H9 (cell line): ENCODE results near the gene STXBP6. TPM values are rescaled to one million over a fixed set of nuclear protein-coding genes. Genes with fewer than 3 reads are reported as not detected.
A peak's percentile ranks its signal among the peaks of the same experiment; 100 is the strongest.

Experiments
- DNase-seq: peaks from one replicate; pipeline ENCODE4 v3.0.0-alpha.2; 2017
- H2AFZ ChIP-seq: one replicate; pipeline ENCODE4 v1.6.1; 2013; ENCODE audit warnings: mild to moderate bottlenecking, low read length, control low read depth, moderate library complexity
- H2AK5ac ChIP-seq: 2 replicates; pipeline ENCODE4 v1.6.1; 2013; ENCODE audit warnings: low read length, control low read depth, mixed read lengths; ENCODE audit not compliant: insufficient read length
- H2BK120ac ChIP-seq: one replicate; pipeline ENCODE4 v1.6.1; 2013; ENCODE audit warnings: low read depth, mild to moderate bottlenecking, low read length, control low read depth, inconsistent platforms; ENCODE audit not compliant: poor library complexity, severe bottlenecking
- H2BK12ac ChIP-seq: 2 replicates; pipeline ENCODE4 v1.6.1; 2013; ENCODE audit warnings: low read length, control low read depth, mixed read lengths, low read depth; ENCODE audit not compliant: insufficient read length
- H2BK15ac ChIP-seq: 2 replicates; pipeline ENCODE4 v1.6.1; 2013; ENCODE audit warnings: low read depth, low read length, control low read depth
- H2BK20ac ChIP-seq: one replicate; pipeline ENCODE4 v1.6.1; 2013; ENCODE audit warnings: low read depth, mild to moderate bottlenecking, low read length, control low read depth, inconsistent platforms; ENCODE audit not compliant: poor library complexity, severe bottlenecking
- H2BK5ac ChIP-seq: 2 replicates; pipeline ENCODE4 v1.6.1; 2013; ENCODE audit warnings: low read length, control low read depth, mixed read lengths; ENCODE audit not compliant: insufficient read length
- H3K14ac ChIP-seq: 2 replicates; pipeline ENCODE4 v1.6.1; 2013; ENCODE audit warnings: low read length, control low read depth; ENCODE audit not compliant: insufficient read depth
- H3K18ac ChIP-seq: 2 replicates; pipeline ENCODE4 v1.6.1; 2013; ENCODE audit warnings: low read depth, mild to moderate bottlenecking, mixed read lengths, low read length, control low read depth; ENCODE audit not compliant: insufficient read length
- H3K23ac ChIP-seq: 2 replicates; pipeline ENCODE4 v1.6.1; 2013; ENCODE audit warnings: low read length, control low read depth, mixed read lengths, low read depth; ENCODE audit not compliant: insufficient read length
- H3K23me2 ChIP-seq: 2 replicates; pipeline ENCODE4 v1.6.1; 2013; ENCODE audit warnings: low read depth, mild to moderate bottlenecking, mixed read lengths, low read length, control low read depth; ENCODE audit not compliant: insufficient read length, poor library complexity, severe bottlenecking
- H3K27ac ChIP-seq: 2 replicates; pipeline ENCODE4 v1.5.1; 2013; ENCODE audit warnings: low read length, control low read depth, mixed read lengths, low read depth; ENCODE audit not compliant: insufficient read length
- H3K27me3 ChIP-seq: 2 replicates; pipeline ENCODE4 v1.6.1; 2013; ENCODE audit warnings: low read length, control low read depth, inconsistent platforms; ENCODE audit not compliant: insufficient read depth
- H3K4ac ChIP-seq: 2 replicates; pipeline ENCODE4 v1.6.1; 2013; ENCODE audit warnings: low read depth, mild to moderate bottlenecking, control low read depth, inconsistent platforms, low read length, moderate library complexity
- H3K4me1 ChIP-seq: 2 replicates; pipeline ENCODE4 v1.6.1; 2013; ENCODE audit warnings: low read length, control low read depth, inconsistent platforms; ENCODE audit not compliant: insufficient read depth
- H3K4me2 ChIP-seq: 2 replicates; pipeline ENCODE4 v1.6.1; 2013; ENCODE audit warnings: low read length, control low read depth, mixed read lengths; ENCODE audit not compliant: insufficient read length, insufficient read depth
- H3K56ac ChIP-seq: 2 replicates; pipeline ENCODE4 v1.6.1; 2013; ENCODE audit warnings: low read depth, mild to moderate bottlenecking, mixed read lengths, low read length, control low read depth; ENCODE audit not compliant: insufficient read length
- H3K79me1 ChIP-seq: 2 replicates; pipeline ENCODE4 v1.6.1; 2013; ENCODE audit warnings: low read depth, mild to moderate bottlenecking, moderate library complexity, low read length, control low read depth, inconsistent platforms; ENCODE audit not compliant: insufficient read depth, poor library complexity, severe bottlenecking
- H3K79me2 ChIP-seq: 2 replicates; pipeline ENCODE4 v1.6.1; 2013; ENCODE audit warnings: low read length, control low read depth, inconsistent platforms; ENCODE audit not compliant: insufficient read depth
- H3K9ac ChIP-seq: 2 replicates; pipeline ENCODE4 v1.6.1; 2013; ENCODE audit warnings: low read length, control low read depth, mixed read lengths; ENCODE audit not compliant: insufficient read length; ENCODE audit errors: extremely low read depth
- H3K9me3 ChIP-seq: one replicate; pipeline ENCODE4 v1.6.1; 2013; ENCODE audit warnings: low read depth, low read length, inconsistent platforms; ENCODE audit not compliant: control insufficient read depth
- H3T11ph ChIP-seq: one replicate; pipeline ENCODE4 v1.6.1; 2013; ENCODE audit warnings: mild to moderate bottlenecking, low read length, control low read depth, inconsistent platforms
- H4K20me1 ChIP-seq: one replicate; pipeline ENCODE4 v1.6.1; 2013; ENCODE audit not compliant: control insufficient read depth, insufficient read length, insufficient read depth
- H4K5ac ChIP-seq: 2 replicates; pipeline ENCODE4 v1.6.1; 2013; ENCODE audit warnings: low read depth, mild to moderate bottlenecking, mixed read lengths, low read length, control low read depth; ENCODE audit not compliant: insufficient read length
- H4K8ac ChIP-seq: replicated peaks from 2 replicates; pipeline ENCODE4 v1.6.1; 2013; ENCODE audit warnings: low read length, control low read depth, mixed read lengths, low read depth; ENCODE audit not compliant: insufficient read length
- H4K91ac ChIP-seq: 2 replicates; pipeline ENCODE4 v1.6.1; 2013; ENCODE audit warnings: low read depth, mild to moderate bottlenecking, moderate library complexity, mixed read lengths, low read length, control low read depth; ENCODE audit not compliant: insufficient read length
- H3K27ac Mint-ChIP-seq, 3 experiments: 2 replicates in 2 of 3; 3 replicates in 1 of 3; pipeline ENCODE4 v1.8.0; 2020 to 2021; ENCODE audit warnings: mixed read lengths in 3 of 3, mild to moderate bottlenecking in 1 of 3, moderate library complexity in 1 of 3
- H3K27me3 Mint-ChIP-seq: 2 replicates; pipeline ENCODE4 v1.8.0; 2021; ENCODE audit warnings: low read depth, mild to moderate bottlenecking, moderate library complexity, mixed read lengths
- H3K36me3 Mint-ChIP-seq, 3 experiments: 2 replicates in 2 of 3; 3 replicates in 1 of 3; pipeline ENCODE4 v1.8.0; 2020 to 2021; ENCODE audit warnings: low read depth in 3 of 3, mixed read lengths in 3 of 3; ENCODE audit not compliant: insufficient read depth in 1 of 3
- H3K4me1 Mint-ChIP-seq, 2 experiments: 2 replicates each; pipeline ENCODE4 v1.8.0; 2020; ENCODE audit warnings: mixed read lengths in 2 of 2
- H3K4me3 Mint-ChIP-seq, 2 experiments: 2 replicates in 1 of 2; 3 replicates in 1 of 2; pipeline ENCODE4 v1.8.0; 2020 to 2021; ENCODE audit warnings: mild to moderate bottlenecking in 2 of 2, mixed read lengths in 2 of 2, moderate library complexity in 1 of 2
- H3K9me3 Mint-ChIP-seq, 2 experiments: 2 replicates in 1 of 2; 3 replicates in 1 of 2; pipeline ENCODE4 v1.8.0; 2020; ENCODE audit warnings: mild to moderate bottlenecking in 2 of 2, mixed read lengths in 2 of 2, moderate library complexity in 1 of 2
- CTCF ChIP-seq: fragments of 200-600 bp; sonication (generic); conservative IDR thresholded peaks from 3 replicates; pipeline ENCODE4 v1.8.0; 2021; ENCODE audit warnings: antibody characterized with exemption, mild to moderate bottlenecking
- WGBS: extraction: QIAGEN DNeasy Blood & Tissue Kit; methylation state at CpG from one replicate; pipeline ENCODE4 v1.1.7; 2013; ENCODE audit warnings: missing lambda C conversion rate, low lambda C conversion rate, mixed read lengths; ENCODE audit not compliant: insufficient read length; ENCODE audit errors: extremely low coverage; 5-methylcytosine and 5-hydroxymethylcytosine counted together
- total RNA-seq: library from RNA; stranded (reverse); gene quantifications from 2 replicates; pipeline ENCODE4 v1.2.1, GENCODE V29; 2021

STXBP6 gene
- total RNA-seq, 1 experiment from 2014 or later: 3.6 TPM

- no peak overlapping the region for H3K23ac ChIP-seq
- no peak overlapping the region for H3K4me3 Mint-ChIP-seq
- peak; percentile 67 for TF ChIP-seq CTCF
- H3K56ac ChIP-seq: no peak overlapping the region
- H4K91ac ChIP-seq: no peak overlapping the region
- H2BK15ac ChIP-seq: no peak overlapping the region
- no CpG with 5 or more reads among the region's 10 CpGs for WGBS
- no peaks in the 10 kb centered on the region for H3K79me1 ChIP-seq
- no peak overlapping the region for H3K27ac ChIP-seq
- H3K23me2 ChIP-seq: no peaks in the 10 kb centered on the region
- H3K4me1 Mint-ChIP-seq: no peaks in the 10 kb centered on the region
- H3K18ac ChIP-seq: no peak overlapping the region
- H3K14ac ChIP-seq: no peak overlapping the region
- no peak overlapping the region for H2BK12ac ChIP-seq
- H4K8ac ChIP-seq: no peak overlapping the region
- no peaks in the 10 kb centered on the region for H3K9me3 Mint-ChIP-seq
- H3K79me2 ChIP-seq: no peaks in the 10 kb centered on the region
- H2BK5ac ChIP-seq: no peak overlapping the region
- H3K4ac ChIP-seq: no peak overlapping the region
- no peaks in the 10 kb centered on the region for H3K4me1 ChIP-seq
- peak; percentile 41 for DNase-seq
- no peaks in the 10 kb centered on the region for H3K27me3 ChIP-seq
- no peak overlapping the region for H4K5ac ChIP-seq
- no peak overlapping the region for H3K4me2 ChIP-seq
- H3T11ph ChIP-seq: no peak overlapping the region
- H3K36me3 Mint-ChIP-seq: no peaks in the 10 kb centered on the region
- no peak overlapping the region for H2AFZ ChIP-seq
- H3K9me3 ChIP-seq: no peaks in the 10 kb centered on the region
- H2AK5ac ChIP-seq: no peak overlapping the region
- H2BK20ac ChIP-seq: no peak overlapping the region
- H3K27me3 Mint-ChIP-seq: no peaks in the 10 kb centered on the region
- H3K27ac Mint-ChIP-seq: no peak overlapping the region
- no peak overlapping the region for H2BK120ac ChIP-seq
- no peaks in the 10 kb centered on the region for H4K20me1 ChIP-seq
- no peak overlapping the region for H3K9ac ChIP-seq
These were observed 17.7 kb downstream of the STXBP6 start for GRCh38 chr14:25032092-25032784.
